GM23338 (cell line): ENCODE results near the gene HSPB6.

Experiments
- CREB1 ChIP-seq: fragments of 250-450 bp; sonication (Bioruptor Pico); IDR thresholded peaks from 2 replicates; pipeline ENCODE4 v1.5.0; 2020; ENCODE audit warnings: low read depth, mild to moderate bottlenecking, moderate library complexity
- CTCF ChIP-seq, 2 experiments: fragments of 200-600 bp in 1 of 2; sonication (generic) in 1 of 2; conservative IDR thresholded peaks; 2 replicates each; pipeline versions ENCODE4 v1.5.1 to v1.6.1; 2016 to 2017; ENCODE audit warnings: antibody characterized with exemption in 2 of 2, low read depth in 2 of 2, mild to moderate bottlenecking in 2 of 2, moderate library complexity in 1 of 2
- EZH2 ChIP-seq: fragments of 200-600 bp; sonication (generic); IDR thresholded peaks from one replicate; pipeline ENCODE4 v1.8.0; 2017; ENCODE audit warnings: antibody characterized with exemption, mild to moderate bottlenecking, low read depth; ENCODE audit not compliant: unreplicated experiment
- EZH2phosphoT487 ChIP-seq: fragments of 200-600 bp; sonication (generic); IDR thresholded peaks from one replicate; pipeline ENCODE4 v1.8.1; 2018; ENCODE audit warnings: antibody characterized with exemption; ENCODE audit not compliant: unreplicated experiment

- TF ChIP-seq CTCF (conservative IDR thresholded peaks at IDR 0.05; ENCODE audit: low read depth in 2 of 2): no peak
- TF ChIP-seq EZH2: no peak
- no peak for TF ChIP-seq EZH2phosphoT487
- TF ChIP-seq CREB1 (CRISPR knock-in tag): no peak
Observed at GRCh38 chr19:35729763-35730162, 27.1 kb downstream of the HSPB6 start.
